K562 (cell line): Measurements from ENCODE around the gene KRT83.

Source experiments
- DPF2 ChIP-seq: fragments of 450-650 bp; IDR thresholded peaks from 2 replicates; pipeline ENCODE4 v1.6.1; 2016
- EP300 ChIP-seq: IDR thresholded peaks from 2 replicates; pipeline ENCODE4 v1.6.1; 2012; ENCODE audit warnings: low read length, improper control_type of control experiment
- GATA2 ChIP-seq: sonication (generic); formaldehyde crosslinking; IDR thresholded peaks from 2 replicates; pipeline ENCODE4 v1.4.0; 2020; ENCODE audit warnings: mild to moderate bottlenecking, missing genetic modification reagents
- HNRNPL ChIP-seq: fragments of 200-400 bp; formaldehyde crosslinking; IDR thresholded peaks from 2 replicates; pipeline ENCODE4 v1.6.1; 2017; ENCODE audit warnings: low read depth, mild to moderate bottlenecking, low read length
- HNRNPLL ChIP-seq: fragments of 200-400 bp; formaldehyde crosslinking; IDR thresholded peaks from 2 replicates; pipeline ENCODE4 v1.6.1; 2017; ENCODE audit warnings: low read length, low read depth, mild to moderate bottlenecking; ENCODE audit not compliant: poor library complexity, severe bottlenecking
- KAT8 ChIP-seq: fragments of 450-650 bp; IDR thresholded peaks from 2 replicates; pipeline ENCODE4 v1.6.1; 2016; ENCODE audit warnings: low read depth, mild to moderate bottlenecking
- MCM3 ChIP-seq: fragments of 450-650 bp; IDR thresholded peaks from 2 replicates; pipeline ENCODE4 v1.6.1; 2016
- NRF1 ChIP-seq, 2 experiments: fragments of 450-650 bp; IDR thresholded peaks in 1 of 2; conservative IDR thresholded peaks in 1 of 2; 2 replicates each; pipeline ENCODE4 v1.6.1; 2014; ENCODE audit warnings: mild to moderate bottlenecking in 2 of 2
- PRMT5 ChIP-seq: sonication (generic); formaldehyde crosslinking; IDR thresholded peaks from 2 replicates; pipeline ENCODE4 v1.5.0; 2020; ENCODE audit warnings: missing genetic modification reagents
- RBM22 ChIP-seq: fragments of 200-400 bp; formaldehyde crosslinking; IDR thresholded peaks from 2 replicates; pipeline ENCODE4 v1.6.1; 2018; ENCODE audit warnings: low read length, low read depth; ENCODE audit not compliant: poor library complexity, severe bottlenecking
- TAF1 ChIP-seq: IDR thresholded peaks from 2 replicates; pipeline ENCODE4 v1.6.1; 2011; ENCODE audit warnings: mild to moderate bottlenecking, low read length, moderate library complexity; ENCODE audit not compliant: insufficient read depth, control insufficient read depth, severe bottlenecking; ENCODE audit errors: extremely low read depth
- TF ChIP-seq, protein P1 (sequence below), 3 experiments: IDR thresholded peaks in 2 of 3; conservative IDR thresholded peaks in 1 of 3; 2 replicates each; pipeline ENCODE4 v1.5.1; 2011 to 2012; ENCODE audit warnings: low read length in 3 of 3, mild to moderate bottlenecking in 3 of 3, control low read depth in 2 of 3, improper control_type of control experiment in 1 of 3, inconsistent platforms in 1 of 3, low read depth in 1 of 3, mixed read lengths in 1 of 3, moderate library complexity in 1 of 3; ENCODE audit not compliant: insufficient read depth in 2 of 3
- TF ChIP-seq, protein P2 (sequence below): sonication (generic); formaldehyde crosslinking; IDR thresholded peaks from 2 replicates; pipeline ENCODE4 v1.8.1; 2023; ENCODE audit warnings: mild to moderate bottlenecking, missing genetic modification reagents, moderate library complexity
- TF ChIP-seq, protein P3 (sequence below): sonication (generic); formaldehyde crosslinking; IDR thresholded peaks from 2 replicates; pipeline ENCODE4 v1.8.1; 2023; ENCODE audit warnings: mild to moderate bottlenecking, missing genetic modification reagents

DNA sequence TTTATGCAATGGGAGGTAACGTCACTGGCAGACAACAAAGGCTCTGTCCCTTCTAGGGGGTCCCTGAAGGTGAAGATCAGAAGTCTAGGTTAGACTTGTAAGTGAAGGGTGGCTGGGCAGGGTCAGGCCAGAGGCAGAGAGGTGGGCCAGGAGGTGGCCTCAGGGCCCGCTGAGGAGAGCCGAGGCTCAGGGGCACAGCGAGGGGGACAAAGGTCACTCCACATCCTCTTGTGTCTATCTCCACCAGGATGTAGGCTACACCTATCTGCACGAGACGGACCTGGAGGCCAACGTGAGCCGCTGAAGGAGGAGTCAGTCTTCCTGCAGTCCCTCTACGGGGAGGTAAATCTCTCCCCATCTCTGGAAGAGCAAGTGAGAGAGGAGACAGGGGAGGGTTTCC, 25.8 kb upstream of the KRT83 start:
- TF ChIP-seq, protein P1, sequence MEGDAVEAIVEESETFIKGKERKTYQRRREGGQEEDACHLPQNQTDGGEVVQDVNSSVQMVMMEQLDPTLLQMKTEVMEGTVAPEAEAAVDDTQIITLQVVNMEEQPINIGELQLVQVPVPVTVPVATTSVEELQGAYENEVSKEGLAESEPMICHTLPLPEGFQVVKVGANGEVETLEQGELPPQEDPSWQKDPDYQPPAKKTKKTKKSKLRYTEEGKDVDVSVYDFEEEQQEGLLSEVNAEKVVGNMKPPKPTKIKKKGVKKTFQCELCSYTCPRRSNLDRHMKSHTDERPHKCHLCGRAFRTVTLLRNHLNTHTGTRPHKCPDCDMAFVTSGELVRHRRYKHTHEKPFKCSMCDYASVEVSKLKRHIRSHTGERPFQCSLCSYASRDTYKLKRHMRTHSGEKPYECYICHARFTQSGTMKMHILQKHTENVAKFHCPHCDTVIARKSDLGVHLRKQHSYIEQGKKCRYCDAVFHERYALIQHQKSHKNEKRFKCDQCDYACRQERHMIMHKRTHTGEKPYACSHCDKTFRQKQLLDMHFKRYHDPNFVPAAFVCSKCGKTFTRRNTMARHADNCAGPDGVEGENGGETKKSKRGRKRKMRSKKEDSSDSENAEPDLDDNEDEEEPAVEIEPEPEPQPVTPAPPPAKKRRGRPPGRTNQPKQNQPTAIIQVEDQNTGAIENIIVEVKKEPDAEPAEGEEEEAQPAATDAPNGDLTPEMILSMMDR (IDR thresholded peaks at IDR 0.05 in 2 of 3, conservative IDR thresholded peaks at IDR 0.05 in 1 of 3; ENCODE audit: insufficient read depth in 2 of 3, low read depth in 1 of 3, low read length in 3 of 3), result no peak
- TF ChIP-seq NRF1 (conservative IDR thresholded peaks at IDR 0.05 in 1 of 2, IDR thresholded peaks at IDR 0.05 in 1 of 2) (no peak), HNRNPLL (no peak), DPF2 (no peak), RBM22 (no peak), GATA2 (CRISPR knock-in tag) (no peak), KAT8 (no peak), PRMT5 (CRISPR knock-in tag) (no peak), TAF1 (no peak), MCM3 (no peak), HNRNPL (no peak), EP300 (no peak)
- TF ChIP-seq, protein P2, sequence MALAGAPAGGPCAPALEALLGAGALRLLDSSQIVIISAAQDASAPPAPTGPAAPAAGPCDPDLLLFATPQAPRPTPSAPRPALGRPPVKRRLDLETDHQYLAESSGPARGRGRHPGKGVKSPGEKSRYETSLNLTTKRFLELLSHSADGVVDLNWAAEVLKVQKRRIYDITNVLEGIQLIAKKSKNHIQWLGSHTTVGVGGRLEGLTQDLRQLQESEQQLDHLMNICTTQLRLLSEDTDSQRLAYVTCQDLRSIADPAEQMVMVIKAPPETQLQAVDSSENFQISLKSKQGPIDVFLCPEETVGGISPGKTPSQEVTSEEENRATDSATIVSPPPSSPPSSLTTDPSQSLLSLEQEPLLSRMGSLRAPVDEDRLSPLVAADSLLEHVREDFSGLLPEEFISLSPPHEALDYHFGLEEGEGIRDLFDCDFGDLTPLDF, result no peak
- TF ChIP-seq, protein P3, sequence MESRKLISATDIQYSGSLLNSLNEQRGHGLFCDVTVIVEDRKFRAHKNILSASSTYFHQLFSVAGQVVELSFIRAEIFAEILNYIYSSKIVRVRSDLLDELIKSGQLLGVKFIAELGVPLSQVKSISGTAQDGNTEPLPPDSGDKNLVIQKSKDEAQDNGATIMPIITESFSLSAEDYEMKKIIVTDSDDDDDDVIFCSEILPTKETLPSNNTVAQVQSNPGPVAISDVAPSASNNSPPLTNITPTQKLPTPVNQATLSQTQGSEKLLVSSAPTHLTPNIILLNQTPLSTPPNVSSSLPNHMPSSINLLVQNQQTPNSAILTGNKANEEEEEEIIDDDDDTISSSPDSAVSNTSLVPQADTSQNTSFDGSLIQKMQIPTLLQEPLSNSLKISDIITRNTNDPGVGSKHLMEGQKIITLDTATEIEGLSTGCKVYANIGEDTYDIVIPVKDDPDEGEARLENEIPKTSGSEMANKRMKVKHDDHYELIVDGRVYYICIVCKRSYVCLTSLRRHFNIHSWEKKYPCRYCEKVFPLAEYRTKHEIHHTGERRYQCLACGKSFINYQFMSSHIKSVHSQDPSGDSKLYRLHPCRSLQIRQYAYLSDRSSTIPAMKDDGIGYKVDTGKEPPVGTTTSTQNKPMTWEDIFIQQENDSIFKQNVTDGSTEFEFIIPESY (CRISPR knock-in tag), result no peak
